NCI-H510A treated with DMSO at 0.1 percent for 48 hours (cell line): Measurements from ENCODE around the gene MAML3.

Source experiments
- DNase-seq: peaks from one replicate; lab custom pipeline; 2025; lab: John Stamatoyannopoulos, UW

The MAML3 gene

GRCh38 chr4:139921429-139922184 lies 232.4 kb downstream of the MAML3 start:
- peak; percentile 94 for DNase-seq

GRCh38 chr4:139920486-139921002 lies 233.4 kb downstream of the MAML3 start:
- no peak for DNase-seq

GRCh38 chr4:139919521-139919920 lies 234.5 kb downstream of the MAML3 start:
- no peak for DNase-seq

GRCh38 chr4:139919004-139919403 lies 235.0 kb downstream of the MAML3 start:
- no peak for DNase-seq

GRCh38 chr4:139918591-139918990 lies 235.4 kb downstream of the MAML3 start:
- DNase-seq: no peak

GRCh38 chr4:139917896-139918295 lies 236.1 kb downstream of the MAML3 start:
- DNase-seq: no peak

- peak; percentile 26 for DNase-seq
Measured at GRCh38 chr4:139916041-139916440, 237.9 kb downstream of the MAML3 start.

GRCh38 chr4:139915037-139915436 lies 238.9 kb downstream of the MAML3 start:
- DNase-seq: peak; percentile 37

- no peak for DNase-seq
Measured at GRCh38 chr4:139913995-139914598, 239.9 kb downstream of the MAML3 start.

- DNase-seq: peak; percentile 14
Measured at GRCh38 chr4:139913398-139913990, 240.5 kb downstream of the MAML3 start.

GRCh38 chr4:139912445-139912844 lies 241.5 kb downstream of the MAML3 start:
- DNase-seq: no peak

GRCh38 chr4:139910106-139910505 lies 243.9 kb downstream of the MAML3 start:
- no peak for DNase-seq

GRCh38 chr4:139908636-139909437 lies 245.1 kb downstream of the MAML3 start:
- no peak for DNase-seq

GRCh38 chr4:139907001-139907809 lies 246.8 kb downstream of the MAML3 start:
- no peak for DNase-seq

- no peak for DNase-seq
Measured at GRCh38 chr4:139905489-139905888, 248.5 kb downstream of the MAML3 start.

- no peak for DNase-seq
Measured at GRCh38 chr4:139904406-139904805, 249.6 kb downstream of the MAML3 start.

GRCh38 chr4:139903845-139904244 lies 250.1 kb downstream of the MAML3 start:
- no peak for DNase-seq

GRCh38 chr4:139902321-139903320 lies 251.4 kb downstream of the MAML3 start:
- DNase-seq: no peak

GRCh38 chr4:139901531-139902320 lies 252.3 kb downstream of the MAML3 start:
- no peak for DNase-seq
